IMR-90 (cell line): ENCODE results near the gene KRTAP10-1. TPM values are rescaled to one million over a fixed set of nuclear protein-coding genes. Genes with fewer than 3 reads are reported as not detected.

ENCODE experiments used
- ATAC-seq: fragments of 200-7000 bp; cut with Tn5 transposase; 2 replicates; pipeline ENCODE4 v1.9.1; 2020; ENCODE audit warnings: low read depth, mild to moderate bottlenecking, moderate library complexity
- BruUV-seq: library from RNA; stranded (reverse); fragments of 400-500 nt; replicated peaks from 2 replicates; lab custom pipeline; 2021; lab: Mats Ljungman, UMichigan
- CTCF ChIA-PET: fragments of 300-600 bp; formaldehyde crosslinking; extraction: SDS; loops from one replicate; lab custom pipeline; 2021; ENCODE audit warnings: antibody characterized with exemption; lab: Yijun Ruan, JAX
- POLR2A ChIA-PET: fragments of 300-600 bp; sonication (Branson Sonifier 250); formaldehyde crosslinking; loops from one replicate; lab custom pipeline; 2022; ENCODE audit warnings: antibody characterized with exemption; ENCODE audit not compliant: unreplicated experiment; lab: Charles Lee
- DNase-seq: peaks from one replicate; pipeline ENCODE4 v3.0.0; 2013
- H2AFZ ChIP-seq: replicated peaks from 2 replicates; pipeline ENCODE3; 2013; ENCODE audit warnings: low read length, mild to moderate bottlenecking; ENCODE audit not compliant: poor library complexity
- H2AK5ac ChIP-seq: 2 replicates; pipeline ENCODE4 v1.6.1; 2013; ENCODE audit warnings: low read depth, low read length, inconsistent platforms
- H2AK9ac ChIP-seq: replicated peaks from 2 replicates; pipeline ENCODE3; 2013; ENCODE audit warnings: mild to moderate bottlenecking, low read depth, low read length, moderate library complexity; ENCODE audit not compliant: poor library complexity
- H2BK120ac ChIP-seq: 2 replicates; pipeline ENCODE4 v1.6.1; 2013; ENCODE audit warnings: low read depth, low read length, inconsistent platforms
- H2BK15ac ChIP-seq: 3 replicates; pipeline ENCODE4 v1.6.1; 2013; ENCODE audit warnings: low read depth, low read length, inconsistent platforms
- H2BK20ac ChIP-seq: 2 replicates; pipeline ENCODE4 v1.6.1; 2013; ENCODE audit warnings: low read depth, mild to moderate bottlenecking, inconsistent platforms, low read length, moderate library complexity
- H2BK5ac ChIP-seq: 2 replicates; pipeline ENCODE4 v1.6.1; 2013; ENCODE audit warnings: mild to moderate bottlenecking, low read depth, low read length, inconsistent platforms; ENCODE audit not compliant: poor library complexity, severe bottlenecking
- H3K14ac ChIP-seq: replicated peaks from 2 replicates; pipeline ENCODE4 v1.6.1; 2013; ENCODE audit warnings: low read depth, low read length, inconsistent platforms
- H3K18ac ChIP-seq: 2 replicates; pipeline ENCODE4 v1.6.1; 2013; ENCODE audit warnings: low read depth, low read length, control low read depth
- H3K23ac ChIP-seq: 2 replicates; pipeline ENCODE4 v1.6.1; 2013; ENCODE audit warnings: low read depth, low read length, inconsistent platforms
- H3K27ac ChIP-seq: 2 replicates; pipeline ENCODE4 v1.5.1; 2013; ENCODE audit warnings: mild to moderate bottlenecking, control low read depth, low read length; ENCODE audit not compliant: insufficient read depth
- H3K27me3 ChIP-seq: 2 replicates; pipeline ENCODE4 v1.6.1; 2013; ENCODE audit warnings: low read length; ENCODE audit not compliant: control insufficient read depth, insufficient read depth
- H3K36me3 ChIP-seq: 2 replicates; pipeline ENCODE4 v1.6.1; 2013; ENCODE audit warnings: low read length, mixed read lengths; ENCODE audit not compliant: control insufficient read depth, insufficient read depth
- H3K4ac ChIP-seq: 2 replicates; pipeline ENCODE4 v1.6.1; 2013; ENCODE audit warnings: low read depth, low read length, inconsistent platforms
- H3K4me1 ChIP-seq: 2 replicates; pipeline ENCODE4 v1.6.1; 2013; ENCODE audit warnings: low read length, mixed read lengths; ENCODE audit not compliant: control insufficient read depth, insufficient read depth
- H3K4me2 ChIP-seq: 2 replicates; pipeline ENCODE4 v1.6.1; 2013; ENCODE audit warnings: low read depth, mild to moderate bottlenecking, control low read depth, low read length, moderate library complexity
- H3K4me3 ChIP-seq: 2 replicates; pipeline ENCODE4 v1.5.1; 2013; ENCODE audit warnings: low read depth, mild to moderate bottlenecking, control low read depth, low read length, moderate library complexity; ENCODE audit not compliant: insufficient read depth
- H3K56ac ChIP-seq: 2 replicates; pipeline ENCODE4 v1.6.1; 2013; ENCODE audit warnings: low read length, inconsistent platforms; ENCODE audit not compliant: insufficient read depth; ENCODE audit errors: extremely low read depth
- H3K79me1 ChIP-seq, 2 experiments: 2 replicates each; pipeline ENCODE4 v1.6.1; 2013; ENCODE audit warnings: low read length in 2 of 2, inconsistent platforms in 1 of 2, low read depth in 1 of 2
- H3K9ac ChIP-seq: 2 replicates; pipeline ENCODE4 v1.6.1; 2013; ENCODE audit warnings: low read depth, low read length, control low read depth
- H3K9me1 ChIP-seq: 2 replicates; pipeline ENCODE4 v1.6.1; 2013; ENCODE audit warnings: low read length, inconsistent platforms; ENCODE audit not compliant: insufficient read depth
- H3K9me3 ChIP-seq: 2 replicates; pipeline ENCODE4 v1.6.1; 2013; ENCODE audit warnings: low read length; ENCODE audit not compliant: control insufficient read depth, insufficient read depth
- H4K20me1 ChIP-seq: 2 replicates; pipeline ENCODE4 v1.6.1; 2013; ENCODE audit warnings: low read length, inconsistent platforms; ENCODE audit not compliant: insufficient read depth
- H4K5ac ChIP-seq: 2 replicates; pipeline ENCODE4 v1.6.1; 2013; ENCODE audit warnings: mild to moderate bottlenecking, low read depth, low read length, control low read depth
- H4K8ac ChIP-seq, 2 experiments: 2 replicates each; pipeline ENCODE4 v1.6.1; 2013; ENCODE audit warnings: low read depth in 2 of 2, low read length in 2 of 2, control low read depth in 1 of 2, inconsistent platforms in 1 of 2
- H4K91ac ChIP-seq: 2 replicates; pipeline ENCODE4 v1.6.1; 2013; ENCODE audit warnings: low read depth, low read length, inconsistent platforms; ENCODE audit not compliant: insufficient read depth
- BHLHE40 ChIP-seq: fragments of 150-350 bp; IDR thresholded peaks from 2 replicates; pipeline ENCODE4 v1.6.1; 2016; ENCODE audit warnings: mild to moderate bottlenecking, low read depth, low read length
- CEBPB ChIP-seq: IDR thresholded peaks from 2 replicates; pipeline ENCODE4 v1.6.1; 2012; ENCODE audit warnings: low read depth, low read length, improper control_type of control experiment
- CHD1 ChIP-seq: IDR thresholded peaks from 2 replicates; pipeline ENCODE4 v1.6.1; 2012; ENCODE audit warnings: low read depth, low read length, improper control_type of control experiment
- FOS ChIP-seq: fragments of 150-350 bp; IDR thresholded peaks from 2 replicates; pipeline ENCODE4 v1.6.1; 2016; ENCODE audit warnings: low read depth, low read length
- MAFK ChIP-seq: IDR thresholded peaks from 2 replicates; pipeline ENCODE4 v1.6.1; 2012; ENCODE audit warnings: low read depth, low read length, improper control_type of control experiment
- MAZ ChIP-seq: IDR thresholded peaks from 2 replicates; pipeline ENCODE4 v1.6.1; 2012; ENCODE audit warnings: low read depth, mild to moderate bottlenecking, low read length, improper control_type of control experiment, moderate library complexity, borderline replicate concordance
- MXI1 ChIP-seq: IDR thresholded peaks from 2 replicates; pipeline ENCODE4 v1.6.1; 2012; ENCODE audit warnings: low read depth, mild to moderate bottlenecking, low read length, moderate library complexity, borderline replicate concordance
- NFE2L2 ChIP-seq: fragments of 150-350 bp; IDR thresholded peaks from 2 replicates; pipeline ENCODE4 v1.6.1; 2016; ENCODE audit warnings: low read depth, mild to moderate bottlenecking, low read length
- POLR2A ChIP-seq: IDR thresholded peaks from 2 replicates; pipeline ENCODE4 v1.6.1; 2012; ENCODE audit warnings: mild to moderate bottlenecking, low read depth, low read length
- RAD21 ChIP-seq: IDR thresholded peaks from 2 replicates; pipeline ENCODE4 v1.6.1; 2012; ENCODE audit warnings: low read length, improper control_type of control experiment
- RCOR1 ChIP-seq: IDR thresholded peaks from 2 replicates; pipeline ENCODE4 v1.6.1; 2012; ENCODE audit warnings: mild to moderate bottlenecking, low read length, improper control_type of control experiment; ENCODE audit not compliant: insufficient replicate concordance
- RFX5 ChIP-seq: IDR thresholded peaks from 2 replicates; pipeline ENCODE4 v1.8.0; 2012; ENCODE audit warnings: low read depth, mild to moderate bottlenecking, low read length, moderate library complexity
- SMC3 ChIP-seq: fragments of 150-350 bp; IDR thresholded peaks from 2 replicates; pipeline ENCODE4 v1.6.1; 2016; ENCODE audit warnings: low read depth, mild to moderate bottlenecking, antibody characterized with exemption, low read length, moderate library complexity
- WGBS, 2 experiments: methylation state at CpG; one replicate each; pipeline versions ENCODE4 v1.1.5 to v1.1.7; 2013; ENCODE audit warnings: missing lambda C conversion rate in 2 of 2; ENCODE audit not compliant: insufficient read length in 1 of 2; ENCODE audit errors: extremely low coverage in 2 of 2; 5-methylcytosine and 5-hydroxymethylcytosine counted together
- dilution Hi-C: fragments of 300-500 bp; cut with HindIII; formaldehyde crosslinking; loops from one replicate; pipeline ENCODE4 v1.14.3; 2018; ENCODE audit warnings: low sequenced_read_pairs; ENCODE audit not compliant: unreplicated experiment
- in situ Hi-C: fragments of 300-500 bp; cut with MboI; formaldehyde crosslinking; loops from 3 replicates; pipeline ENCODE4 v1.14.3; 2019; ENCODE audit warnings: low sequenced_read_pairs, inconsistent platforms, mixed read lengths
- intact Hi-C: fragments of 100-400 bp; cut with micrococcal nuclease; formaldehyde crosslinking; loops from 2 replicates; pipeline ENCODE4 v1.10.0; 2022
- polyA plus RNA-seq, 3 experiments: library from polyadenylated mRNA; depleted of rRNA; stranded (reverse); fragments of >200 nt; gene quantifications; 2 replicates each; pipeline ENCODE4 v1.2.3, GENCODE V29; 2012; ENCODE audit warnings: low replicate concordance in 1 of 3
- total RNA-seq: library from RNA; depleted of rRNA; stranded (reverse); fragments of >200 nt; gene quantifications from 2 replicates; pipeline ENCODE4 v1.2.3, GENCODE V29; 2012
- TF ChIP-seq, protein P1 (sequence below): conservative IDR thresholded peaks from 2 replicates; pipeline ENCODE4 v1.5.1; 2012; ENCODE audit warnings: mild to moderate bottlenecking, low read depth, low read length, improper control_type of control experiment
- TF ChIP-seq, protein P2 (sequence below): fragments of 150-350 bp; IDR thresholded peaks from 2 replicates; pipeline ENCODE4 v1.6.1; 2017; ENCODE audit warnings: mild to moderate bottlenecking, antibody characterized with exemption, low read length, low read depth
- TF ChIP-seq, protein P3 (sequence below): fragments of 150-350 bp; IDR thresholded peaks from 2 replicates; pipeline ENCODE4 v1.6.1; 2016; ENCODE audit warnings: low read depth, mild to moderate bottlenecking, low read length, moderate library complexity, borderline replicate concordance

Gene KRTAP10-1
- total and polyA plus RNA-seq, 2 of the 4 experiments (the other 2 are of a cell fraction), result not detected

DNA sequence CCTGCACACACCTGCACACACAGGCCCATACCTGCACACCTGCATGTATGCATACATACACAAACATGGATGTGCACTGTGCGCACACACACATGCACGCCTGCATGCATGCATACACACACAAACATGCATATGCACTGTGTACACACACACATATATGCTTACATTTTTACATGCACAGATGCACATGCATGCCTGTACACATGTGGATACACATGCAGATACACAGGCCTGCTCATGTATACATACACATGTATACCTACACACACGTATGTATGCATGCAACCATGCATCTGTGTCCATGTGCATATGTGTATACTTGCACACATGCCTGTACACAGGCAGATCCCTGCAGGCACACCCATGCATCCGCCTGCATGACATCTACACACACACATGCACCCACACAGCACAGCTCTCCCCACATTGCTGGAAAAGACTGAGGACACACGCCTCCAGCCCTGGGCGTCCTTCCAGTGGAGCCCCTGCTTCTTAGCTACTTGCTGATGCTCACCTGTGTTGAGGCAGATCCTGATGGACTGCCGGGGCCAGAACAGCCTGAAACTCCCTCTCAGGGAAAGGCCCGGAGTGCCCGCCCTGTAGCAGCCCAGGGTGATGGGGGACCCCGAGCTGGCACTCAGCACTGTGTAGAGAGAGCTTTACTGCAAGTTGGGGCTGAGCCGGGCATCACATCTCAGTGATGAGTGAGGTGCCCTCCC is 28.6 kb downstream of the KRTAP10-1 start:
- no peak for TF ChIP-seq MXI1
- no peak for TF ChIP-seq CEBPB
- TF ChIP-seq NFE2L2, result no peak
- TF ChIP-seq MAZ, result no peak
- TF ChIP-seq, protein P1, sequence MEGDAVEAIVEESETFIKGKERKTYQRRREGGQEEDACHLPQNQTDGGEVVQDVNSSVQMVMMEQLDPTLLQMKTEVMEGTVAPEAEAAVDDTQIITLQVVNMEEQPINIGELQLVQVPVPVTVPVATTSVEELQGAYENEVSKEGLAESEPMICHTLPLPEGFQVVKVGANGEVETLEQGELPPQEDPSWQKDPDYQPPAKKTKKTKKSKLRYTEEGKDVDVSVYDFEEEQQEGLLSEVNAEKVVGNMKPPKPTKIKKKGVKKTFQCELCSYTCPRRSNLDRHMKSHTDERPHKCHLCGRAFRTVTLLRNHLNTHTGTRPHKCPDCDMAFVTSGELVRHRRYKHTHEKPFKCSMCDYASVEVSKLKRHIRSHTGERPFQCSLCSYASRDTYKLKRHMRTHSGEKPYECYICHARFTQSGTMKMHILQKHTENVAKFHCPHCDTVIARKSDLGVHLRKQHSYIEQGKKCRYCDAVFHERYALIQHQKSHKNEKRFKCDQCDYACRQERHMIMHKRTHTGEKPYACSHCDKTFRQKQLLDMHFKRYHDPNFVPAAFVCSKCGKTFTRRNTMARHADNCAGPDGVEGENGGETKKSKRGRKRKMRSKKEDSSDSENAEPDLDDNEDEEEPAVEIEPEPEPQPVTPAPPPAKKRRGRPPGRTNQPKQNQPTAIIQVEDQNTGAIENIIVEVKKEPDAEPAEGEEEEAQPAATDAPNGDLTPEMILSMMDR, result no peak
- TF ChIP-seq RFX5, result no peak
- TF ChIP-seq RAD21, result no peak
- TF ChIP-seq BHLHE40, result no peak
- TF ChIP-seq RCOR1, result no peak
- TF ChIP-seq SMC3, result no peak
- no peak for TF ChIP-seq FOS
- TF ChIP-seq POLR2A, result no peak
- no peak for TF ChIP-seq MAFK
- TF ChIP-seq CHD1, result no peak
- TF ChIP-seq, protein P2, sequence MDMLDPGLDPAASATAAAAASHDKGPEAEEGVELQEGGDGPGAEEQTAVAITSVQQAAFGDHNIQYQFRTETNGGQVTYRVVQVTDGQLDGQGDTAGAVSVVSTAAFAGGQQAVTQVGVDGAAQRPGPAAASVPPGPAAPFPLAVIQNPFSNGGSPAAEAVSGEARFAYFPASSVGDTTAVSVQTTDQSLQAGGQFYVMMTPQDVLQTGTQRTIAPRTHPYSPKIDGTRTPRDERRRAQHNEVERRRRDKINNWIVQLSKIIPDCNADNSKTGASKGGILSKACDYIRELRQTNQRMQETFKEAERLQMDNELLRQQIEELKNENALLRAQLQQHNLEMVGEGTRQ, result no peak
- TF ChIP-seq, protein P3, sequence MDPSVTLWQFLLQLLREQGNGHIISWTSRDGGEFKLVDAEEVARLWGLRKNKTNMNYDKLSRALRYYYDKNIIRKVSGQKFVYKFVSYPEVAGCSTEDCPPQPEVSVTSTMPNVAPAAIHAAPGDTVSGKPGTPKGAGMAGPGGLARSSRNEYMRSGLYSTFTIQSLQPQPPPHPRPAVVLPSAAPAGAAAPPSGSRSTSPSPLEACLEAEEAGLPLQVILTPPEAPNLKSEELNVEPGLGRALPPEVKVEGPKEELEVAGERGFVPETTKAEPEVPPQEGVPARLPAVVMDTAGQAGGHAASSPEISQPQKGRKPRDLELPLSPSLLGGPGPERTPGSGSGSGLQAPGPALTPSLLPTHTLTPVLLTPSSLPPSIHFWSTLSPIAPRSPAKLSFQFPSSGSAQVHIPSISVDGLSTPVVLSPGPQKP, result no peak
- Histone ChIP-seq H3K56ac (no peak overlapping the region), H3K27me3 (peaks cover 15% of the 10 kb centered on the region), H2AK9ac (no peak overlapping the region), H2AFZ (no peak overlapping the region), H3K9me1 (no peaks in the 10 kb centered on the region), H3K36me3 (no peaks in the 10 kb centered on the region), H4K20me1 (no peaks in the 10 kb centered on the region), H4K5ac (no peak overlapping the region), H4K8ac (no peak overlapping the region), H2BK5ac (no peak overlapping the region), H3K4me3 (no peak overlapping the region), H3K4me1 (no peaks in the 10 kb centered on the region), H3K9ac (no peak overlapping the region), H3K23ac (no peak overlapping the region), H3K9me3 (no peaks in the 10 kb centered on the region; the same call in 1 of the 2 replicates), H2BK15ac (no peak overlapping the region), H2AK5ac (no peak overlapping the region), H3K79me1 (no peaks in the 10 kb centered on the region), H2BK20ac (no peak overlapping the region), H4K91ac (no peak overlapping the region), H3K27ac (no peak overlapping the region), H2BK120ac (no peak overlapping the region), H3K4ac (no peak overlapping the region), H3K18ac (no peak overlapping the region), H3K4me2 (no peak overlapping the region), H3K14ac (no peak overlapping the region)
- WGBS, 2 experiments, result 62% methylated on average over 4 of the region's 11 CpGs; no CpG with 5 or more reads in 1 of the 2 experiments
- intact Hi-C loops, result no loop called here
- ChIA-PET POLR2A (no interaction called here), CTCF (no interaction called here)
- no peak for DNase-seq
- dilution Hi-C loops, result no loop called here
- BruUV-seq, result no TSS peak
- in situ Hi-C loops, result loop anchor here (25.0 kb wide), 1 partner anchor 426 kb away; the partner anchor contains the start of gene SLX9
- no peak for ATAC-seq
